GM21447 (cell line): Measurements from ENCODE around the gene PIAS3.
"Not testable (repeated sequence)": the region's sequence is repeated elsewhere in the genome, so short reads cannot be mapped to it uniquely, and the experiment has no call there.

ENCODE experiments used
- ATAC-seq: cut with Tn5 transposase; IDR thresholded peaks from one replicate; pipeline ENCODE4 v1.9.1; 2021; ENCODE audit not compliant: unreplicated experiment

PIAS3 gene

DNA sequence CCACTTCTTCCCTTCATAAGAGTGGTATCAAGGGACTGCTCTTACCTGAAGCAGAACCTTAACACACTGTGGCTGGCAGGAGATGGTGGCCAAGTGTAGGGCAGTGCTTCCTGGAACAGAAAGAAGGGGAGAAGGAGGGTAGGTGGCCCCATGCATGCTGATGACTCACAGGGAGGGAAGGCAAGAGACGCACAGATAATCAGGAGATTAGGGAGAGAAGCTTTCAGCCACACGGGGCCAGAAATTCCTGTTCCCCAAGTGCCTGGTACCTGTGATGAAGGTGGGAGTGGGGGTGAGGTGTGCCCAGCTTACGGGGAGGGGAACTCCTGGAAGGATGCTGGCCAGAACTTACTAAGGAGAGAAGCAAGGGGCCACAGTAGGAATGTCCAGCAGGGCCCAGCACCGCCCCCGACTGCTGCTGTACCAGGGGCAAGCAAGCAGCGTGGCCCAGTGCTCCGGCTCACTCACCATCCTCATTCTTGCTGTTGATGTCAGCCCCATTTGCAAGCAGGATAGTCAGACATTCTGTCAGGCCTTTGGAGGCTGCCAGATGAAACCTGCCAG lies 19.1 kb upstream of the PIAS3 start:
- no peak for ATAC-seq

DNA sequence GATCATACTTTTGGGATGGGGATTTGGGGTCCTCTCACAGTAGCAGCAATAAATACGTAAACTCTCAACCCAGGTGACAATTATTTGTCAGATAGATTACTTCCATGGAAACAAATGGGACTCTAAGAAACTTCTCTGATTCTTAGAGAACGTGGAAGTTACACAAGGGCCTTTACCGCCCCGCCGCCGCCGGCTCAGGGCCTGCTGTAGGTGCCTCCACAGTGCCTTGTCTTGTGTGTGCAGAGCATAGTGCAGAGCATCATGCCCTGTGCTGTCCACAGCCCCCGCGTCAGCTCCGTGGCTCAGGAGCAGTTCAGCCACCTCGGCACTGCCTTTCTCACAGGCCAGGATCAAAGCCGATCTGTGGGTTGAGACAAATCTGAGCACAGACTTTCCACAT lies 15.8 kb upstream of the PIAS3 start:
- no peak for ATAC-seq

DNA sequence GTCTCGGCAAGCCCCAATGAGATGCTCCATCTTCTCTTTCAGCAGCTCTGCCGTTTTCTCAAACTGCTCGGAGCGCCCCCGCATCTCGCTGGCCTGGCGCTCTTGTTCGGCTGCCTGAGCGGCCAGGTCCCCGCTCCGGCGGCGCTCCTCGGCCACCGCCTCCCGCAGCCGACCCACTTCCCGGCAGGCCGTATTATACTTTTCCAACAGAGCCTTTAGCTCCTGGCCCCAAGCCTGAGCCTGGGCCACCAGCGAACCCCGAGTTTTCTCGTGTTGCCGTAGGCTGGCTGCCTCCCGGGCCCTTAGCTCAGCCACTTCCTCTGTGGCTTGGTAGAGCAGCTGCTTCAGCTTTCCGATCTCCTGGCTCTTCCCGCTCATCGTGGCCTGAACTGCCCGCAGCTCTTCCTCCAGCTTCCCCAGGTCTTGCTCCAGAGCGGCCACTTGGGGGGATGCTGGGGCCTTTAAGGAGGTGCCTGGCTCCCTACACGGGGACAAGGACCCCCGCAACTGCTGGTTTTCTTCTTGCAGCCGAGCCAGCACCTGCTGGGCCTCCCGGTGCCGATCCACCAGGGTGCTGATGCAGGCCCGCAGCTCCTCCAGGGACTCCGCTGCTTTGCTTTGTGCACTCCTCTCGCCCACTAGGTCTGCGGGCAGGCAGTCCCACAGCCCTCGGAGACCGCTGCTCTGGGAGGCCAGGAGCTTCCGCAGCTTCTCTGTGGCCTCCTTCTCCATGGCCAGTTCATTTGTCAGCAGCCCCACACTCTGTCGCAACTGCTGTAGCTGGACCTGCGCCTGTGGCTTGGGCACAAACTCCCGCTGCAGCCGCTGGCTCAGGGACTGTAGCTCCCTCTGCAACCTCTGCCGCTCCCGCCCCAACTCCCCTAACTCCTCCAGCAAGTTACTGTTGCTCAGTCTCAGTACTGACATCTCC lies 13.4 kb upstream of the PIAS3 start:
- peak; percentile 55 for ATAC-seq

DNA sequence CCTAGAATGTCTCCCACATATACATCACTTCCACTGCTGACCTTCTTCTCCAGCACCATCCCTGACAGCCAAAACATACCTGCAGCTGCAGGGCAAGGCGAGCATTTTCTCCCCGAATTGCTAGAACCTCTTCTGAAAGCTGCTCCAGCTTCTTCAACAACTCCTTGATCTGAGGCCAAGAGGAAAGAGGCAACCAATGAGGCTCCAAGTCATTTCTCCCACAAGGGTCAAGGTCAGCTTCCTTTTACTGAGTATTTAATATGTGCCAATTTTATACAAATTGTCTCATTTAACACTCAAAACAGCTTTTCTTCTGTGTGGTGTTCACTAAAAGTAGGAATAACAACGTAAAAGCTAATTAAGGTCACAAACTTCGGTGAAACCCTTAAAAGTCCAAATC lies 9.4 kb upstream of the PIAS3 start:
- ATAC-seq = no peak

DNA sequence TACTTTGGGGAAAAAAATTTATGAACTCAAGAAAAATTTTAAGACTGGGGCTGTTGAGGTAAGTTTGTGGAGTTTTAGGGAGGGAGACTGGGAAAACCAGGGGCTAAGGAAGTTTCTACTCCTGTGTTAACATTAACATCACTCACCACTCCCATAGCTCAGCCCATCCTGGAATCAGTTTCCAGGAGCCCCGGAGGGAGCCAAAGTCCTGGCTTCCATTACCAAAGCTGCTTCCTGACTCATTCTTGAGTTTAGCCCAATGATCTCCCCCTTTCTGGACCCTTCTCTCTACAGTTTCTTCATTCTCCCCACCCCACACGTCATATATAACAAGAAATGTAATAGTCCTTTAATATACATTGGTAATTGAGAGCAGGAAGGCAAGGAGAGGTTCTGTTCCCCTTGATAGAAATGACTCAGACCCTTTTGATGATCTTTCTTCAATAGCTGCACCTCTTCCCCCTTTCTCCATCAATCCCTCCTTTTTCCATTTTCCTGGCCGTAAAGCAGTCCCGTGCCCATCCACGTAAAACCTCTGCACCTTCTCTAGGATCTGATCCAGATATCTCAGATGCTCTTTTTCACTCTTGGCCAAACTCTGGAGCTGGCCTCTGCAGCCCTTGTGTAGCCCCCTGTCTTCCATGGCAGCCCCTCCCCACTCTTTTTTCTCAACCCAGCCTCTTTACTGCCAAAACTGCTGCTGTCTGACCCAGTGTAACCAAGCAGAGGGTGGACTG lies 4.6 kb upstream of the PIAS3 start:
- no peak for ATAC-seq

DNA sequence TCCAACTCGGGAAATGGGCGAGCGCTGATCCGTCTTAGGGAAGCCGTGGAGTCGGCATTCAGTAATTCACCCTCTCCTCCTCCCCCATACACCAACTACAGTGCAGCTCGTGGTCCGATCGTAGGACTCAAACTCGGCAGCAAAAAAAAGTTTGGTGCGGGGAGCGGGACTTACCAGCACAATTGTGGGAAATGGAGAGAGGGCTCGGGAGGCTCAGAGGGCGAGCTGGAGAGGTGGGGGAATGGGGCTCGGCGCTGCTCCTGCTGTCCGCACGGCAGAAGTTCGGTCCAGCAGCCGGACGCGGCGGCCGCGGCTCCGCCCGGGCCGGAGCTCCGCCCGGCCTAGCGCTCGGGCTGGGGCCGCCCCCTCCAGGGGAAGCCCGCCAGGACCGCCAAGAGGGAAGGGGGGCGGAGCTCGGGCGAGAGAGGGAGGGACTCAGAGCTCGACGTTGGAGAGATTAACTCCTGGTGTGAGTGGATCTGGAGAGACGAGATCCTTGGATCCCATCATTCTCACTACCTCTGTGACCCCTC lies 676 bp upstream of the PIAS3 start:
- peak; percentile 64 for ATAC-seq

DNA sequence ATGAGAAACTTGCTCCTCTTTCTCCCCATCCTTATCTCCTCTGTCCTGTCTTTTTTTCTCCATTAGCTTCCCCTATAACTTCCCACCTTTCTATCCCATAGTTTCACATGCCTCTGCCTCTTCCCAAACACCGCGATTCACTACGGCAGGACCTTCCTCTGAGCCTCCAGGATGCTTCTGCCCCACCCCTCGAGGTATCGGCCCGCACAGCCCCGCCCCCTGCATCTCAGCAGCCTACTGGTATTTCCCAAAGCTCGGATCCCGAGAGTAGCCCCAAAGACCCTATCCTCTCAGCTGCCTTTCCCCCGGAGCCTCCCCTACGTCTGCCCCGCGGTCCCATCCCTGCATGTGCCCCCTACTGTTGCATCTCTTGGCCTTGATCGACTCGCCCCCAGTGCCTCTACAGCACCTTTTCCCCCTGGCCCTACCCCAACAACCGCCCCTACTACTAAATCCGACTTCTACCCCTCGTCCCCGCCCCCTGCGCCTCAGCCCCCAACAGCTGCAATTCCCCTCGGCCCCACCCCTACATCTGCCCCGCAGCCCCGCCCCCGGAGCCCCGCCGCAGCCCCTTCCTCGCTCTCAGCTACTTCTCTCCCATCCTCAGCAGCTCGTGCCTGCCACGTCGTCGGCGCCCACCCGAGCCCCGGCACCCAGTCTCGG lies 512 bp downstream of the PIAS3 start:
- ATAC-seq = peak; percentile 21

DNA sequence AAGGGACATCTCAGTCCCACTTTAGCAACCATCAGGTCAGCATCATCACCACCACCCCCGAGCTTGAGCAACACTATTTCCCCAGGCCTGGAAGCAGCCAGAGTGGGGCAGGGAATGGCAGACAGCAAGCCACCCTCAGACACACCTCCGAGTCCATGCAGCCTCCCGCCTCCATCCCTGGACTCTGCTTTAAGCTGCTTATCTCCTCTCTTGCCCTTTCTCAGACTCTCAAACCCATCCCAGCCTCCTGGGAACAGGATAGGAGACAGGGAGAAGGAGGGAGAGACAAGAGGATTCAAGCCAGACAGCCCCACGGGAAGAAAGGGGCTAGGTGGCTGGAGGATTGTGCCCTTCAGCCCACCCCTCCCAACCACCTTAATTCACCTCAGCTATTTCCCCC lies 1.7 kb downstream of the PIAS3 start:
- ATAC-seq = no peak

DNA sequence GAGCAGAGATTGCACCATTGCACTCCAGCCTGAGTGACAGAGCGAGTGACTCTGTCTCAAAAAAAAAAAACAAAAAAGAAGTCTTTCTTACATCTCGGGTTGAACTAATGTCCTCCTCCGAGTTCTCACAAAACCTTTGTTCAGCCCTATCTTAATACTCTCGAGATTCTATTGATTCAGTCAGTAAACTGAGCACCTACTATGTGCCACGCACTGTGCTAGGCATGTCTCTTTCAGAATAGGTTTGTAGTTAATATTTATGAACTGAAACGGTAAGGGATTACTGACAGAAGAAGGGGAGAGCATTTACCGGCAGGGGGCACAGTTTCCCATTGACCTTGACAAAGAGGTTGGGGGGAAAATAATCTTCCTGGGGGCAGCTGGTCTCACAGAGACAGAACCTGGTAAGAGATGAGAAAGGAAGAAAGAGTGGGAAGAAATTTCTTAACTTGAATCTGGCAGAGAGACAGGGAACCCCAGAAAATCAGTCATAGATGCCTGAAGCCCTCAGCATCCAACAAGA lies 3.4 kb downstream of the PIAS3 start:
- ATAC-seq = no peak

DNA sequence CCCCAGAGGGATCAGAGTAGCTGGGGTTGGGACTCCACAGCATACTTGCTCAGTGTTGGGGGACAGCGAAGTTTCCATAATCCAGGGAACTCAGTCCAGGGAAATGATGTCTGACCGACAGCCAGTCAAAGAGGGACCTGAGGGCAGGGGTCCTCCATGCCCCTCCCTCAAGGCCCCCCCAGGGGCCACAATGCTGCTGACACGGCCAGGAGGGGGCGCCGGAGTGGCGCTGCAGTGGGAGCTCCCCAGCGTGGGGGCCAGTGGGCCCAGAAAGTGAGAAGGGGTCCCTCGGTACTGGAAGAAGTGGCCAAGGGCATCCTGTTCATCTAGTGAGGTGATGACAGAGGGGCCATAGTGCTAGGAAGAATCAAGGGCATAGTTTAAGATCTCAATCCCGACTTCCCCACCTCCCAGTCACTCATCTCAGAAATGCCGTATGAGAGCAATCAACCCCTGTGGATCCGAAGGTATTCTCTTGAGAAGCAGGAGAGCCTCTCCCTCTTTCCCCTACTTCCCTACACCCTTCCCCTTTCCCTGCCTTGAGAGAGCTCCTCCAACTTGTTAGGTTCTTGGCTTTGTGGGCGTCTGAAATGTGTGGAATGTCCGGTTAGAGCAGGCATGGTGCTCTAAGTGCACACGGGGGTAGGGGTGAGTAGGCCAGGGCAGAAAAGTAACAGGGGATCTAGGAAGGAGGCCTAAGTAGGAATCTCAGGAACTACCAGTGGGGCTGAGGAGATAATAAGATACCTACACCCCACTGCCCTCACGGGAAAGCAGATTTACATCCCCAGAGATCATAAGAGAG lies 9.3 kb downstream of the PIAS3 start:
- ATAC-seq = no peak

DNA sequence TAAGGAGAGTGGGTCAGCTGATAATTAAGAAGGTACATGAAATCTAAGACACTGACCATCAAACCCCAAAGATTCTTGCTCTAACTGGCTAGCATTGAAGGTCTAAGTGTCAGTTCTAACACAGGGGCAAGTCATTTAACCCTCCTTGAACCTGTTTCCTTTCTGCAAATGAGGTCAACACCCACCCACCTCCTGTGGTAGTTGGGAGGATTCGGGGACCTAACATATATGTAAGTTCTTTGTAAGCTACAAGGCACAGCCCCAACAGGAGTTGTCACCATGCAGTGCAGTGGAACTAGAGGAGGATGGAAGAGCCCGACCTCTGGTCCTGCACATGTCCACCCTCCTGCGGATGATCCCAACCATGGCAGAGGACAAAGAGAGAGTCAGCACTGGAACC lies 11.1 kb downstream of the PIAS3 start:
- no peak for ATAC-seq

DNA sequence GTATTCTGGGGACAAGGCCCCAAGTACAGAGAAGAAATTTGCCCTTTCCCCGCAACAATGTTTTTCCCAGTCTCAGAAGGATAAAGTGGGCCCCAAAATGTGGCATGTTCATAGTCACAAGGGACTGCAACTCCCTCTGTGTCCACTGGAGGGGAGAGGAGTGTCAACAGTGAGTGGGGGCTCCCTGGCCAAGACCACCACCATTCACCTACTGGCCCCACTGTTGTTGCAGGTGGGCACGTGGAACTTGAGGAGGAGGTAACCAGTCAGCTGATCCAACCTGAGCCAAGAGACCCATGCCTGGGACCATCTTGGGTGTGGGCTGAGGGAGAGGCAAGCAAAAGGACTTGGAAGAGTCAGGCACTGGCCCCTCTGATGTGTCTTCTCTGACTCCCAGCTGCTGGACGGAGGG lies 12.7 kb downstream of the PIAS3 start:
- no peak for ATAC-seq

DNA sequence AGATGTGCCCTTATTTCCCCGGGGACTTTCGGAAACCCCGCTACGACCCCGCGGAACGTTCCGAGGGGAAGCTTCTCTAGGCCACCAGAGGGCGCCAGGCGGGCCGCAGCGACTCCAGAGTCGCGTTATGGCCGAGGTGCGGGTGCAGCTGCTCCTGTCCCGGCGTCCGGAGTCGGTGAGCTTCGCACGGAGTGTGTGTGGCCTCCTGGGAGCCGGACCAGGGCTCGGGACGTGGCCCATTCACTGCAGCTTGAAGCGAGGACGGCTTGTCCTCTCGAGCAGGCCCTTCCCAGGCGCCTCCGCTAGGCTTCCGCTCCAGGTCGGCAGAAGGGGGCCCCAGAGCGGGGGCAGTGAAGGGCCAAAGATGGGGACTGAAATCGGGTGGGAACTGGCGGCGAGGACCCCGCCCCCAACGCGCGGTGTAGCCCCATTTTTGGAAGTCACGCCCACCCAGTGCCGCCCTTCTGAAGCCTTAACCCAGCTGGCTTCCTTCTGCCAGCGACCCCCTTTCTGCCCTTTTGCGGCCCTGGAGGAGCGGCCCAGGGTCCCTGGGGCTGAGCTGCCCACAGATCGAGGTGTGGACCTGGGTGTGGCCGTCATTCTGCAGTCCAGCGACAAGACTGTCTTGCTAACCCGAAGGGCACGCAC lies 13.2 kb downstream of the PIAS3 start, which contains the start of gene NUDT17:
Gene NUDT17 (plus strand): TSS at position 117 of the 648 bp plus-strand sequence. CDS start 11 bp downstream, at position 128.
- peak; percentile 57 for ATAC-seq

DNA sequence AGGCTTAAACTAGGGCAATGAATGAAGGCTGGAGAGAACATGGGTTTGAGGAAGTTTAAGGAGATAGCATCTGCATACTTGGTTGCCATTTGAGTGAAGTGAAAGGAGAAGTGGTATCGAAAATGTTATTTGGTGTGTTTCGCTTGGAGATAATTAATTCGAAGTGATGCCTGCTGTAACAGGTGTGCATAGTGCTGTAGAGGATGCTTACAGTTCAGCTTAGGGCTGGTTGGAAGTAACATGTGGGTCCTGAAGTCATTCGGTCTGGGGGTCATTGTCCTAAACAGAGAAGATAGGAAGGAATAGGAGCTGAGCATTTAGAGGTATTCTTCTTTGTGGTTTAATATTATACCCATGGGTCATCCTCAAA lies 13.8 kb downstream of the PIAS3 start:
- ATAC-seq = peak; percentile 77

DNA sequence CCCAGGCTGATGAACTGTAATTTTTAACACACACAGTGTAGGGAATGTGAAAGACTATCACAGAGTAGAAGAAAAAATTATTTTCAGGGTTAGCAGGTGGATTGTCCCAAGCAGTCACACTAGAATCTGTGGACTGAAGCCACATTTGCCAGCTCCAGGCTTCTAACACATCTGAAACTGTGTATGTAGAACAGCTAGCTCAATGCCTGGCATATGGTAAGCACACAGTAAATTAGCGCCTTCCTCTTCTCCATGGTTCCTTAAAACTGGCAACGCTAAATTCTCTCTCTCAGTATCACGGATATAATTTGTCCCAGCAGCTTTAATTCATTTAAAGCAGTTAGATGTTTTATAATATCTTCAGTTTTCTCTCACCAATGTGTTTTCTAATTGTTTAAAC lies 15.8 kb downstream of the PIAS3 start:
- ATAC-seq = no peak

DNA sequence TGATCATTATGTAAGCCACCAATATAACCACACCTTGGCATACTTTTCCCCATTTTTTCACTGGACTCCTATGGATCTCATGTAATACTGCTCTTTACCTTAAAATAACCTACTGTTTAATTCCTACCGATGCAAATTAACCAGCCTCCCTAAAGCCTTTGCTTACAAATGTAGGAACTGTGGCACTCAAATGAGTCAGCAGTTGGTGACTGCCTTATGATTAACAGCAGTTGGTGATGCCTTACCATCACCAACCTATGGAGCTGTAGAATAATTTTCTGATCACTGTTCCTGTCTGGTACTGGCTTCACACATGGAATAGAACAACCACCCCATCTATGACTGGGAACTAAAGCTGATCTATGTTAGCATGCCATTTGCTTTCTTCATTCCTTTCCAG lies 21.2 kb downstream of the PIAS3 start:
- no peak for ATAC-seq

DNA sequence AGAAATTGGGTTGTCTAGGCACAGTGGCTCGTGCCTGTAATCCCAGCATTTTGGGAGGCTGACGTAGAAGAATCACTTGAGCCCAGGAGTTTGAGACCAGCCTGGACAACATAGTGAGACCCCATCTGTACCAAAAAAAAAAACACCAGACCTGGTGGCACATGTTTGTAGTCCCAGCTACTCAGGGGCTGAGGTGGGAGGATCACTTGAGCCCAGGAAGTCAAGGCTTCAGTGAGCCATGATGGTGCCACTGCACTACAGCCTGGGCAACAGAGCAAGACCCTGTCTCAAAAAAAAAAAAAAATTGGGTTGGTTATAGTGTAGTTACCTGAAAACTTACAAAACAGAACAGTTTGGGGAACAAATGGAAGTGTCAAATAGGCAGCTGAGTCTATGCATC lies 28.1 kb downstream of the PIAS3 start:
- ATAC-seq = not testable (repeated sequence)

DNA sequence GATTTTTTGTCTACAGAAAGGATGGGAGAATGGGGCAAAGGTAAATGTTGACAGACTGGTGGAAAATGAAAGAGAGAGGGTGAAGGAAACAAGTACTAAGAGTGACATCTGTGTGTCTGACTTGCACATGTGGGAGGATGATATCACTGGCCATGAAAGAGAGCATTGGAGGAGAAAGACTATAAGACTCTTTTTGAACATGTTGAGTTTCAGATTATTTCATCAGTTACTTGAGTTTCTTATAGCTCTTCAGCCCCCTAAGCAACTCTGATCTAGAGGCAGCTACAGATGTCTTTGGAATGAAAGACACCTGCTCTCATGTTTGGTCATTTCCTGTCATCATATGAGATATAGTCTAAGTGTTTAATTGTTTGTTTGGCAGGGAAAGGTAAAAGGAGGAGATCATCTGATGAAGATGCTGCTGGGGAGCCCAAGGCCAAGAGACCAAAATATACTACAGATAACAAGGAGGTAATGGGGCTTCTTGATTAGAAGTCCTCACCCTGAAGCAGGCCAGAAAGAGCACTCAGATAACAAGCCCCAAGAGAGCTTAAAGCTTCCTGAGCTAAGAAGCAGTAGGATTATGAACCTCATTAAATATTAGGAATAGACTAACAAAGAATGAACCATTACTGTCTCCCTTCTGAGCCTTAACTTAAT lies 30.4 kb downstream of the PIAS3 start:
- peak; percentile 34 for ATAC-seq

DNA sequence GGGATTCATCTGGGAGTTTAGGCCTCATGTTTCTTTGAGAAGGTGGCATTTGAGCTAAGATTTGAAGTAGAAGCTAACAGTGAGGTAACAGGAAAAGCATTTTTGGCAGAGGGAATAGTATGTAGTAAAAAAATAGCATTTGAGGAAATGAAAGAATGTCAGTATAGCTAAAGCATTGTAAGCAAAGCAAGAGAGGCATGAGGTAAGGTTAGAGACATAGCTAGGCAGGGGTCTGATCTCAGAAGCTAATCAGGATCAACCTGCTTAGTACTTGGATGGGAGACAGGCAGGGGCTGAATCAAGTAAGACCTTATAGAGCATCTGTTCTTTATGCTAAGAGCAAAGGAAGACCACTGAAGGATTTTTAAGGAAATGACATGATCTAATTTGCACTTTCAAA lies 30.9 kb downstream of the PIAS3 start:
- ATAC-seq = peak; percentile 9
